Neural cell (in vitro differentiated cells): ENCODE data around the gene YPEL2.

Experiments
- EP300 ChIP-seq: fragments of 450-650 bp; conservative IDR thresholded peaks from 2 replicates; pipeline ENCODE4 v1.6.1; 2014; ENCODE audit warnings: antibody characterized with exemption, mild to moderate bottlenecking, moderate library complexity; ENCODE audit not compliant: poor library complexity, severe bottlenecking
- EZH2 ChIP-seq: fragments of 200-600, 300-800 bp; shearing (Covaris generic), sonication (generic); IDR thresholded peaks from 2 replicates; pipeline ENCODE4 v1.6.1; 2014; ENCODE audit warnings: antibody characterized with exemption, low read length, borderline replicate concordance, mild to moderate bottlenecking; ENCODE audit not compliant: insufficient read depth, poor library complexity, severe bottlenecking
- MXI1 ChIP-seq: fragments of 450-650 bp; conservative IDR thresholded peaks from 2 replicates; pipeline ENCODE4 v1.6.1; 2014; ENCODE audit warnings: antibody characterized with exemption, mild to moderate bottlenecking; ENCODE audit not compliant: poor library complexity, severe bottlenecking
- POLR2AphosphoS5 ChIP-seq: IDR thresholded peaks from 2 replicates; pipeline ENCODE4 v1.6.1; 2012
- RAD21 ChIP-seq: fragments of 450-650 bp; conservative IDR thresholded peaks from 2 replicates; pipeline ENCODE4 v1.6.1; 2014; ENCODE audit warnings: antibody characterized with exemption, mild to moderate bottlenecking, moderate library complexity
- SMC3 ChIP-seq: fragments of 450-650 bp; conservative IDR thresholded peaks from 2 replicates; pipeline ENCODE4 v1.6.1; 2014; ENCODE audit warnings: antibody characterized with exemption, mild to moderate bottlenecking, moderate library complexity; ENCODE audit not compliant: poor library complexity
- TAF1 ChIP-seq: IDR thresholded peaks from 2 replicates; pipeline ENCODE4 v1.6.1; 2012; ENCODE audit warnings: low read depth
- TF ChIP-seq, protein P1 (sequence below): fragments of 450-650 bp; IDR thresholded peaks from 2 replicates; pipeline ENCODE4 v1.5.1; 2014; ENCODE audit warnings: antibody characterized with exemption, mild to moderate bottlenecking, moderate library complexity; ENCODE audit not compliant: poor library complexity, severe bottlenecking
- TF ChIP-seq, protein P2 (sequence below): IDR thresholded peaks from 2 replicates; pipeline ENCODE4 v1.6.1; 2012; ENCODE audit warnings: borderline replicate concordance

DNA sequence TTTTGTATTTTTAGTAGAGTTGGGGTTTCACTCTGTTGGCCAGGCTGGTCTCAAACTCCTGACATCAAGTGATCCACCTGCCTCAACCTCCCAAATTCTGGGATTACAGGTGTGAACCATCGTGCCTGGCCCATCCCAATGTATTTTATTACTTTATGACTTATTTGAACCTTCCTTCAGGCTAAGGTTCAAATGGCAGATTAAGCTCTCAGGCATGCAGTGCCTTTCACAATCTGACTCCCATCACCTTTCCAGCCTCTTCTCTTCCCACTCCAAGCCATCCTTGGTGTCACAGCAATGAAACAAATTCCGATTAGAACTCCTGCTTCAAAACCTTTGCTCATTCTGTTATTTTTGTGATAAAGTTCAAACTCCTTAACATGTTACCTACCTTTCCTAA lies 26.6 kb upstream of the YPEL2 start:
- TF ChIP-seq, protein P1, sequence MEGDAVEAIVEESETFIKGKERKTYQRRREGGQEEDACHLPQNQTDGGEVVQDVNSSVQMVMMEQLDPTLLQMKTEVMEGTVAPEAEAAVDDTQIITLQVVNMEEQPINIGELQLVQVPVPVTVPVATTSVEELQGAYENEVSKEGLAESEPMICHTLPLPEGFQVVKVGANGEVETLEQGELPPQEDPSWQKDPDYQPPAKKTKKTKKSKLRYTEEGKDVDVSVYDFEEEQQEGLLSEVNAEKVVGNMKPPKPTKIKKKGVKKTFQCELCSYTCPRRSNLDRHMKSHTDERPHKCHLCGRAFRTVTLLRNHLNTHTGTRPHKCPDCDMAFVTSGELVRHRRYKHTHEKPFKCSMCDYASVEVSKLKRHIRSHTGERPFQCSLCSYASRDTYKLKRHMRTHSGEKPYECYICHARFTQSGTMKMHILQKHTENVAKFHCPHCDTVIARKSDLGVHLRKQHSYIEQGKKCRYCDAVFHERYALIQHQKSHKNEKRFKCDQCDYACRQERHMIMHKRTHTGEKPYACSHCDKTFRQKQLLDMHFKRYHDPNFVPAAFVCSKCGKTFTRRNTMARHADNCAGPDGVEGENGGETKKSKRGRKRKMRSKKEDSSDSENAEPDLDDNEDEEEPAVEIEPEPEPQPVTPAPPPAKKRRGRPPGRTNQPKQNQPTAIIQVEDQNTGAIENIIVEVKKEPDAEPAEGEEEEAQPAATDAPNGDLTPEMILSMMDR = no peak
- TF ChIP-seq EZH2 = no peak
- TF ChIP-seq, protein P2, sequence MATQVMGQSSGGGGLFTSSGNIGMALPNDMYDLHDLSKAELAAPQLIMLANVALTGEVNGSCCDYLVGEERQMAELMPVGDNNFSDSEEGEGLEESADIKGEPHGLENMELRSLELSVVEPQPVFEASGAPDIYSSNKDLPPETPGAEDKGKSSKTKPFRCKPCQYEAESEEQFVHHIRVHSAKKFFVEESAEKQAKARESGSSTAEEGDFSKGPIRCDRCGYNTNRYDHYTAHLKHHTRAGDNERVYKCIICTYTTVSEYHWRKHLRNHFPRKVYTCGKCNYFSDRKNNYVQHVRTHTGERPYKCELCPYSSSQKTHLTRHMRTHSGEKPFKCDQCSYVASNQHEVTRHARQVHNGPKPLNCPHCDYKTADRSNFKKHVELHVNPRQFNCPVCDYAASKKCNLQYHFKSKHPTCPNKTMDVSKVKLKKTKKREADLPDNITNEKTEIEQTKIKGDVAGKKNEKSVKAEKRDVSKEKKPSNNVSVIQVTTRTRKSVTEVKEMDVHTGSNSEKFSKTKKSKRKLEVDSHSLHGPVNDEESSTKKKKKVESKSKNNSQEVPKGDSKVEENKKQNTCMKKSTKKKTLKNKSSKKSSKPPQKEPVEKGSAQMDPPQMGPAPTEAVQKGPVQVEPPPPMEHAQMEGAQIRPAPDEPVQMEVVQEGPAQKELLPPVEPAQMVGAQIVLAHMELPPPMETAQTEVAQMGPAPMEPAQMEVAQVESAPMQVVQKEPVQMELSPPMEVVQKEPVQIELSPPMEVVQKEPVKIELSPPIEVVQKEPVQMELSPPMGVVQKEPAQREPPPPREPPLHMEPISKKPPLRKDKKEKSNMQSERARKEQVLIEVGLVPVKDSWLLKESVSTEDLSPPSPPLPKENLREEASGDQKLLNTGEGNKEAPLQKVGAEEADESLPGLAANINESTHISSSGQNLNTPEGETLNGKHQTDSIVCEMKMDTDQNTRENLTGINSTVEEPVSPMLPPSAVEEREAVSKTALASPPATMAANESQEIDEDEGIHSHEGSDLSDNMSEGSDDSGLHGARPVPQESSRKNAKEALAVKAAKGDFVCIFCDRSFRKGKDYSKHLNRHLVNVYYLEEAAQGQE = no peak
- no peak for TF ChIP-seq EP300
- no peak for TF ChIP-seq POLR2AphosphoS5
- no peak for TF ChIP-seq TAF1
- no peak for TF ChIP-seq RAD21
- TF ChIP-seq MXI1 = no peak
- TF ChIP-seq SMC3 = no peak
